HEK293 (cell line): ENCODE data around the gene CADPS2.

Experiments used
- GLIS1 ChIP-seq: fragments of 450-650 bp; formaldehyde crosslinking; IDR thresholded peaks from 2 replicates; pipeline ENCODE4 v1.5.1; 2016; ENCODE audit warnings: missing biosample characterization, missing genetic modification characterization
- PRDM1 ChIP-seq: fragments of 450-650 bp; formaldehyde crosslinking; IDR thresholded peaks from 2 replicates; pipeline ENCODE4; 2016; ENCODE audit warnings: missing biosample characterization, missing genetic modification characterization
- SCRT1 ChIP-seq: fragments of 450-650 bp; formaldehyde crosslinking; IDR thresholded peaks from 2 replicates; pipeline ENCODE4 v1.5.1; 2016; ENCODE audit warnings: missing biosample characterization, missing genetic modification characterization, borderline replicate concordance
- YY1 ChIP-seq: fragments of 450-650 bp; formaldehyde crosslinking; IDR thresholded peaks from 2 replicates; pipeline ENCODE4 v1.5.1; 2018; ENCODE audit warnings: missing biosample characterization, missing genetic modification characterization
- ZBTB10 ChIP-seq: fragments of 450-650 bp; formaldehyde crosslinking; IDR thresholded peaks from 2 replicates; pipeline ENCODE4 v1.5.1; 2016; ENCODE audit warnings: missing biosample characterization, missing genetic modification characterization
- ZBTB20 ChIP-seq: fragments of 450-650 bp; formaldehyde crosslinking; IDR thresholded peaks from 2 replicates; pipeline ENCODE4 v1.5.1; 2016; ENCODE audit warnings: missing biosample characterization, missing genetic modification characterization
- ZNF18 ChIP-seq: fragments of 450-650 bp; formaldehyde crosslinking; IDR thresholded peaks from 2 replicates; pipeline ENCODE4 v1.5.1; 2016; ENCODE audit warnings: missing biosample characterization, missing genetic modification characterization
- ZNF23 ChIP-seq: fragments of 450-650 bp; formaldehyde crosslinking; IDR thresholded peaks from 2 replicates; pipeline ENCODE4 v1.5.1; 2016; ENCODE audit warnings: missing biosample characterization, missing genetic modification characterization, borderline replicate concordance
- ZNF239 ChIP-seq: fragments of 450-650 bp; formaldehyde crosslinking; IDR thresholded peaks from 2 replicates; pipeline ENCODE4 v1.5.1; 2016; ENCODE audit warnings: missing biosample characterization, missing genetic modification characterization
- ZNF423 ChIP-seq: fragments of 450-650 bp; formaldehyde crosslinking; IDR thresholded peaks from 2 replicates; pipeline ENCODE4 v1.5.1; 2016; ENCODE audit warnings: missing biosample characterization, missing genetic modification characterization
- ZNF433 ChIP-seq: fragments of 450-650 bp; formaldehyde crosslinking; IDR thresholded peaks from 2 replicates; pipeline ENCODE4 v1.5.1; 2016; ENCODE audit warnings: missing biosample characterization, missing genetic modification characterization, low read depth
- ZNF449 ChIP-seq: fragments of 450-650 bp; formaldehyde crosslinking; IDR thresholded peaks from 2 replicates; pipeline ENCODE4 v1.5.1; 2017; ENCODE audit warnings: missing biosample characterization, mild to moderate bottlenecking, missing genetic modification characterization, moderate library complexity
- ZNF48 ChIP-seq: fragments of 450-650 bp; formaldehyde crosslinking; IDR thresholded peaks from 2 replicates; pipeline ENCODE4 v1.5.1; 2016; ENCODE audit warnings: missing biosample characterization, missing genetic modification characterization
- ZNF501 ChIP-seq: fragments of 450-650 bp; formaldehyde crosslinking; IDR thresholded peaks from 2 replicates; pipeline ENCODE4 v1.5.1; 2016; ENCODE audit warnings: missing biosample characterization, missing genetic modification characterization
- ZNF510 ChIP-seq: fragments of 450-650 bp; formaldehyde crosslinking; IDR thresholded peaks from 2 replicates; pipeline ENCODE4 v1.5.1; 2018; ENCODE audit warnings: mild to moderate bottlenecking, missing genetic modification characterization, missing biosample characterization; ENCODE audit not compliant: insufficient replicate concordance
- ZNF518A ChIP-seq: fragments of 450-650 bp; formaldehyde crosslinking; conservative IDR thresholded peaks from 2 replicates; pipeline ENCODE4 v1.5.1; 2016; ENCODE audit warnings: low read depth, missing biosample characterization, missing genetic modification characterization
- ZNF561 ChIP-seq: fragments of 450-650 bp; IDR thresholded peaks from 2 replicates; pipeline ENCODE4 v1.5.1; 2018; ENCODE audit warnings: missing biosample characterization, missing genetic modification characterization, borderline replicate concordance
- ZNF600 ChIP-seq: fragments of 450-650 bp; formaldehyde crosslinking; IDR thresholded peaks from 2 replicates; pipeline ENCODE4 v1.5.1; 2016; ENCODE audit warnings: missing biosample characterization, missing genetic modification characterization
- ZNF626 ChIP-seq: fragments of 450-650 bp; sonication (Bioruptor Pico); formaldehyde crosslinking; IDR thresholded peaks from 2 replicates; pipeline ENCODE4 v1.5.1; 2018; ENCODE audit warnings: missing biosample characterization, missing genetic modification characterization, inconsistent platforms
- ZNF660 ChIP-seq: fragments of 450-650 bp; IDR thresholded peaks from 2 replicates; pipeline ENCODE4 v1.5.1; 2018; ENCODE audit warnings: missing biosample characterization, mild to moderate bottlenecking, missing genetic modification characterization
- ZNF747 ChIP-seq: fragments of 450-650 bp; formaldehyde crosslinking; IDR thresholded peaks from 2 replicates; pipeline ENCODE4 v1.5.1; 2016; ENCODE audit warnings: missing biosample characterization, missing genetic modification characterization
- ZNF777 ChIP-seq: fragments of 450-650 bp; formaldehyde crosslinking; IDR thresholded peaks from 2 replicates; pipeline ENCODE4 v1.5.1; 2017; ENCODE audit warnings: missing biosample characterization, missing genetic modification characterization, borderline replicate concordance
- ZNF791 ChIP-seq: fragments of 450-650 bp; formaldehyde crosslinking; IDR thresholded peaks from 2 replicates; pipeline ENCODE4 v1.5.1; 2016; ENCODE audit warnings: missing biosample characterization, missing genetic modification characterization
- ZXDB ChIP-seq: fragments of 450-650 bp; formaldehyde crosslinking; IDR thresholded peaks from 2 replicates; pipeline ENCODE4 v1.5.1; 2016; ENCODE audit warnings: missing biosample characterization, missing genetic modification characterization
- TF ChIP-seq, protein P1 (sequence below): fragments of 450-650 bp; formaldehyde crosslinking; IDR thresholded peaks from 2 replicates; pipeline ENCODE4 v1.5.1; 2016; ENCODE audit warnings: missing biosample characterization, missing genetic modification characterization
- TF ChIP-seq, protein P2 (sequence below): fragments of 450-650 bp; formaldehyde crosslinking; optimal IDR thresholded peaks from 2 replicates; pipeline ENCODE3; 2016; ENCODE audit warnings: missing biosample characterization, mild to moderate bottlenecking, missing genetic modification characterization

Gene CADPS2

GRCh38 chr7:122886357-122887081 lies at the start of gene CADPS2 (continued):
- TF ChIP-seq, protein P1, sequence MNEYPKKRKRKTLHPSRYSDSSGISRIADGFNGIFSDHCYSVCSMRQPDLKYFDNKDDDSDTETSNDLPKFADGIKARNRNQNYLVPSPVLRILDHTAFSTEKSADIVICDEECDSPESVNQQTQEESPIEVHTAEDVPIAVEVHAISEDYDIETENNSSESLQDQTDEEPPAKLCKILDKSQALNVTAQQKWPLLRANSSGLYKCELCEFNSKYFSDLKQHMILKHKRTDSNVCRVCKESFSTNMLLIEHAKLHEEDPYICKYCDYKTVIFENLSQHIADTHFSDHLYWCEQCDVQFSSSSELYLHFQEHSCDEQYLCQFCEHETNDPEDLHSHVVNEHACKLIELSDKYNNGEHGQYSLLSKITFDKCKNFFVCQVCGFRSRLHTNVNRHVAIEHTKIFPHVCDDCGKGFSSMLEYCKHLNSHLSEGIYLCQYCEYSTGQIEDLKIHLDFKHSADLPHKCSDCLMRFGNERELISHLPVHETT (tag by site-specific recombination) = no peak
- TF ChIP-seq ZBTB20 (tag by site-specific recombination) = peak; percentile 77
- no peak for TF ChIP-seq ZNF747 (tag by site-specific recombination)
- peak; percentile 41; the same call in 1 of the 2 replicates for TF ChIP-seq GLIS1
- 0 out of 2 replicates have a peak, but pooled peaks have one; percentile 24 for TF ChIP-seq ZNF777 (tag by site-specific recombination)
- no peak for TF ChIP-seq ZBTB10 (tag by site-specific recombination)
- TF ChIP-seq ZNF48 (tag by site-specific recombination) = no peak
- 0 out of 2 replicates have a peak, but pooled peaks have one; percentile 12 for TF ChIP-seq ZNF518A (tag by site-specific recombination)
- TF ChIP-seq ZNF660 (tag by site-specific recombination) = no peak
- TF ChIP-seq ZNF510 (tag by site-specific recombination) = no peak
- TF ChIP-seq ZNF626 (tag by site-specific recombination) = no peak
- no peak for TF ChIP-seq YY1 (tag by site-specific recombination)
- TF ChIP-seq ZNF23 (tag by site-specific recombination) = no peak
- no peak for TF ChIP-seq ZNF501 (tag by site-specific recombination)
- no peak for TF ChIP-seq ZNF239 (tag by site-specific recombination)
- peak; percentile 55; the same call in 1 of the 2 replicates for TF ChIP-seq ZNF423
- TF ChIP-seq SCRT1 (tag by site-specific recombination) = peak; percentile 91
- no peak for TF ChIP-seq ZXDB (tag by site-specific recombination)
- peak; percentile 52; the same call in 1 of the 2 replicates for TF ChIP-seq ZNF600 (tag by site-specific recombination)
- no peak for TF ChIP-seq PRDM1 (tag by site-specific recombination)
- no peak for TF ChIP-seq ZNF18 (tag by site-specific recombination)
- no peak; the same call in none of the 2 replicates for TF ChIP-seq ZNF561 (tag by site-specific recombination)
- TF ChIP-seq ZNF433 = no peak
- no peak; the same call in 1 of the 2 replicates for TF ChIP-seq ZNF449 (tag by site-specific recombination)
- TF ChIP-seq ZNF791 (tag by site-specific recombination) = no peak
- TF ChIP-seq, protein P2, sequence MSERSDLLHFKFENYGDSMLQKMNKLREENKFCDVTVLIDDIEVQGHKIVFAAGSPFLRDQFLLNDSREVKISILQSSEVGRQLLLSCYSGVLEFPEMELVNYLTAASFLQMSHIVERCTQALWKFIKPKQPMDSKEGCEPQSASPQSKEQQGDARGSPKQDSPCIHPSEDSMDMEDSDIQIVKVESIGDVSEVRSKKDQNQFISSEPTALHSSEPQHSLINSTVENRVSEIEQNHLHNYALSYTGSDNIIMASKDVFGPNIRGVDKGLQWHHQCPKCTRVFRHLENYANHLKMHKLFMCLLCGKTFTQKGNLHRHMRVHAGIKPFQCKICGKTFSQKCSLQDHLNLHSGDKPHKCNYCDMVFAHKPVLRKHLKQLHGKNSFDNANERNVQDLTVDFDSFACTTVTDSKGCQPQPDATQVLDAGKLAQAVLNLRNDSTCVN (tag by site-specific recombination) = peak; percentile 83
